ENCODE measurements around the gene PSMD4. TPM values are rescaled to one million over a fixed set of nuclear protein-coding genes. Genes with fewer than 3 reads are reported as not detected.

PSMD4 gene
- total and polyA plus RNA-seq, 8 donors, result 104 to 158 (median 149) TPM

DNA sequence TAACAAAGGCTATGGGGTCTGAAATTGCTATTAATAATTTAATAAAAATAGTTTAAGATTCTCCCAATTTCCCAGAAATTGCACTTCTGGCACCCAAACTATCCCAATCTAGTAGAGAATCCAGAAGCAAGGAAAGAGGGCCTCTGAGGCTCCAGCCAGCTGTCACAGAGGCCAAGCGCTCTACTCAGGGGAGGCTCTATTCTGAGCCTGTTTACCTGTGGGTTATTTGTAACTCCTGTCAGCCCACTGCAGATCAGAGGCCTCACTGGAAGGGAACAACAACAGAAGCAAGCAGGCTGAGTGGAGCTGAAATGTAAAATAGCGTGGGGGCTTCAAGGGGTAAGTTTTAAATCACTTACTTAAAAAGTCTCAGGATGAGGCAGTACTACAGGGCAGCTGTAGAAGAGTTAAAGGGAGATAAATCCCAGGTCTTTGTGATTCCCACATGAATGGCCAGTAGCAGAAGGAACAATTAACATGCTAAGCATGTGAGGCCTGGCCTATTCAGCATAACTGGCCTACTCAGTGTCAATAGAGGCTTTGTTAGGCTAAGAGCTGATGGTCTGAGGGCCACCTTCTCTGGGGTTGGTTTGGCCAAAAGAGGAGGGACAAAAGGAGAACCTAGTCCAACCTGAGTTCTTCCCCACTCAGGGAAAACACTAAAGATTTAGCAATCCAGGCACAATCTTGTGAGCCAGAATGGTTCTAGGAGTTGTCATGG is 40.4 kb downstream of the PSMD4 start:
- H3K27me3 ChIP-seq, result no peaks in the 10 kb centered on the region
- no peaks in the 10 kb centered on the region for H3K4me1 ChIP-seq
- ATAC-seq, result no peak
- no peak overlapping the region for H3K4me3 ChIP-seq
- H3K9me3 ChIP-seq, result no peaks in the 10 kb centered on the region
- H3K27ac ChIP-seq, result peak overlapping the region in 1 of 2 donors; percentile 13
- DNase-seq, result no peak
- TF ChIP-seq, protein P1, sequence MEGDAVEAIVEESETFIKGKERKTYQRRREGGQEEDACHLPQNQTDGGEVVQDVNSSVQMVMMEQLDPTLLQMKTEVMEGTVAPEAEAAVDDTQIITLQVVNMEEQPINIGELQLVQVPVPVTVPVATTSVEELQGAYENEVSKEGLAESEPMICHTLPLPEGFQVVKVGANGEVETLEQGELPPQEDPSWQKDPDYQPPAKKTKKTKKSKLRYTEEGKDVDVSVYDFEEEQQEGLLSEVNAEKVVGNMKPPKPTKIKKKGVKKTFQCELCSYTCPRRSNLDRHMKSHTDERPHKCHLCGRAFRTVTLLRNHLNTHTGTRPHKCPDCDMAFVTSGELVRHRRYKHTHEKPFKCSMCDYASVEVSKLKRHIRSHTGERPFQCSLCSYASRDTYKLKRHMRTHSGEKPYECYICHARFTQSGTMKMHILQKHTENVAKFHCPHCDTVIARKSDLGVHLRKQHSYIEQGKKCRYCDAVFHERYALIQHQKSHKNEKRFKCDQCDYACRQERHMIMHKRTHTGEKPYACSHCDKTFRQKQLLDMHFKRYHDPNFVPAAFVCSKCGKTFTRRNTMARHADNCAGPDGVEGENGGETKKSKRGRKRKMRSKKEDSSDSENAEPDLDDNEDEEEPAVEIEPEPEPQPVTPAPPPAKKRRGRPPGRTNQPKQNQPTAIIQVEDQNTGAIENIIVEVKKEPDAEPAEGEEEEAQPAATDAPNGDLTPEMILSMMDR (IDR thresholded peaks at IDR 0.05), result no peak
- intact Hi-C loops (cut with DNase I), result no loop called here
- peaks cover 7 to 100% of the 10 kb centered on the region in 2 donors for H3K36me3 ChIP-seq

DNA sequence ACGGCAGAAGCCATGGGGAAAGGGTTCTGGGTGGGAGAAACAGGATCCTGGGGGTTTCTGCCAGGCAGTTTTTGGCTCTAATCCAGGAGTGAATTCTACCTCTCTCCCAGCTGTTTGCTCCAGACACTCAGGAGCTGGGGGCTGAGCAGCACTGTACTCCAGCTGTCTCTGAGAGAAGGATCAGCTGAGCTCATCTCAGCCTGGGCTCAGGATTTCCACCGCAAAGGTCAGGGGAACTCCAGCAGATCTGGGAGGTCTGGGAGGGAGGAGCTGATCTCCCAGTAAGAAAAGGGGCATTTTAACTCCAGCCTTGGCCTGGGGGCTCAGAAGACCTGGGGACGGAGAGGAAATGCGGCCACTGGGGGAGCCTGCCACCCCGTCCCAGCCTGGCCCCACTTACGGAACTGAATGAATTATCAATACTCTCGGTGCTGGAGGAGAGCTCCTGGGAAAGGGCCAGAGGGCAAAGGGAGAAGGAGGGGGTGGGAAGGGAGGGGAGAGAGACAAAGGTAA is 55.3 kb downstream of the PSMD4 start:
- Histone ChIP-seq H3K27ac (peak overlapping the region; percentile 60 to 77), H3K4me3 (no peak overlapping the region), H3K27me3 (no peaks in the 10 kb centered on the region), H3K9me3 (no peaks in the 10 kb centered on the region), H3K36me3 (peaks cover 11 to 91% of the 10 kb centered on the region in 2 donors), H3K4me1 (peaks cover 23 to 54% of the 10 kb centered on the region in 2 donors)
- ATAC-seq, result peak; percentile 33
- intact Hi-C loops (cut with DNase I), result no loop called here
- DNase-seq, result peak in 1 of 4 donors; percentile 51
- TF ChIP-seq, protein P1 (IDR thresholded peaks at IDR 0.05), result no peak

DNA sequence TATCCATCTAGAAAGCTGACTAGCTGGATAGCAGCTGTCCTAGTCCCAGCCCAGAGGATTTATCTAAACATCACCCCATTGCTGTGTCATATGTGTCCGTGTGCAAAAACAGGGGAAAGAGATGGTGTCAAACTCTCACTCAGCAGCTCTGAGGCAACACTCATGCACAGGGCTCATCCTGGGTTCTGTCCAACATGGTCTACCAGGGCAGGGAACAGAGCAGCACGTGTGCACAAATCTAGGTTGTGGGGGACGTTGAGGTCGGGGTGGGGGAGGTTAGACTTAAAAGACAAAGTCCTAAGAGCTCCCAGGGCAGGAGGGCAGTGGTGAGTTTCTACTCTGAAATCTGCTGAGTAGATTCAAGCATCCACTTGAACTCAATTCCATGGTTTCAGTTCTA is 56.5 kb downstream of the PSMD4 start:
- peaks cover 4 to 91% of the 10 kb centered on the region in 2 donors for H3K36me3 ChIP-seq
- peaks cover 23 to 54% of the 10 kb centered on the region in 2 donors for H3K4me1 ChIP-seq
- ATAC-seq (peak; percentile 3), DNase-seq (no peak)
- no peaks in the 10 kb centered on the region for H3K9me3 ChIP-seq
- intact Hi-C loops (cut with DNase I), result no loop called here
- no peak overlapping the region for H3K4me3 ChIP-seq
- TF ChIP-seq, protein P1 (IDR thresholded peaks at IDR 0.05), result no peak
- H3K27me3 ChIP-seq, result no peaks in the 10 kb centered on the region
- peak overlapping the region; percentile 65 to 77 for H3K27ac ChIP-seq

GRCh38 chr1:151311589-151312331 is 57.2 kb downstream of the PSMD4 start:
- peak; percentile 94 for ATAC-seq
- intact Hi-C loops (cut with DNase I), result no loop called here
- peaks cover 4 to 91% of the 10 kb centered on the region in 2 donors for H3K36me3 ChIP-seq
- peak in 1 of 4 donors; percentile 81 for DNase-seq
- H3K27me3 ChIP-seq, result no peaks in the 10 kb centered on the region
- H3K27ac ChIP-seq, result peak overlapping the region; percentile 65 to 77
- TF ChIP-seq, protein P1 (IDR thresholded peaks at IDR 0.05), result peak in 1 of 2 donors; percentile 16
- H3K4me3 ChIP-seq, result no peak overlapping the region
- peaks cover 23 to 54% of the 10 kb centered on the region in 2 donors for H3K4me1 ChIP-seq
- no peaks in the 10 kb centered on the region for H3K9me3 ChIP-seq

- no peaks in the 10 kb centered on the region for H3K9me3 ChIP-seq
- no peaks in the 10 kb centered on the region for H3K27me3 ChIP-seq
- H3K4me3 ChIP-seq, result no peak overlapping the region
- H3K36me3 ChIP-seq, result peaks cover 0 to 90% of the 10 kb centered on the region in 2 donors
- ATAC-seq (no peak), DNase-seq (no peak)
- intact Hi-C loops (cut with DNase I), result no loop called here
- H3K27ac ChIP-seq, result peak overlapping the region; percentile 65 to 77
- TF ChIP-seq, protein P1 (IDR thresholded peaks at IDR 0.05), result no peak
- peaks cover 23 to 54% of the 10 kb centered on the region in 2 donors for H3K4me1 ChIP-seq
Observed at GRCh38 chr1:151312411-151312810, 57.9 kb downstream of the PSMD4 start.

Data from left lung (tissue), 10 donors.